AG09319 (cell line): ENCODE measurements around the gene MAPK1.
A peak's percentile ranks its signal among the peaks of the same experiment; 100 is the strongest.
"Not testable (repeated sequence)": the region's sequence is repeated elsewhere in the genome, so short reads cannot be mapped to it uniquely, and the experiment has no call there.

Source experiments
- DNase-seq: peaks from one replicate; pipeline ENCODE4 v3.0.0-alpha.2; 2010; ENCODE audit warnings: low read depth; ENCODE audit errors: extremely low read depth
- TF ChIP-seq, protein P1 (sequence below): IDR thresholded peaks from 2 replicates; pipeline ENCODE4 v1.5.1; 2011; ENCODE audit warnings: low read depth, mild to moderate bottlenecking, inconsistent platforms, low read length, moderate library complexity

MAPK1 gene

DNA sequence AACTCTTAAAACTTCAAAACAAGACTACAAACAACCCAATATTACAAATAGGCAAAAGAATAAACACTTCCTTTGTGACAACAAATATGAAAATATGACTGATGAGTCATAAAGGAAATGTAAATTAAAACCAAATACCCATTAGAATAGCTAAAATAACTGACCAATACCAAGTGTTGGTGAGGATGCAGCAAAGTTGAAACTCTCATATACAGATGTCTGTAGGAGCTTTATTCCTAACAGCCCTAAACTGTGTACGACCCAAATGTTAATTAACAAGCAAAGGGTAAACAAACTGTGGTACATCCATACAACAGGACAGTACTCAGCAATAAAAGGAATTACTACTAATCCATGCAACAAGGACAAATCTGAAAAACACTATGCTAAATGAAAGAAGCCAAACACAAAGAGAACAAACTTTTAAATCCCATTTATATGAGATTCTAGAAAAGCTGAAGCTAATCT, 43.0 kb downstream of the MAPK1 start:
- no peak for DNase-seq
- TF ChIP-seq, protein P1, sequence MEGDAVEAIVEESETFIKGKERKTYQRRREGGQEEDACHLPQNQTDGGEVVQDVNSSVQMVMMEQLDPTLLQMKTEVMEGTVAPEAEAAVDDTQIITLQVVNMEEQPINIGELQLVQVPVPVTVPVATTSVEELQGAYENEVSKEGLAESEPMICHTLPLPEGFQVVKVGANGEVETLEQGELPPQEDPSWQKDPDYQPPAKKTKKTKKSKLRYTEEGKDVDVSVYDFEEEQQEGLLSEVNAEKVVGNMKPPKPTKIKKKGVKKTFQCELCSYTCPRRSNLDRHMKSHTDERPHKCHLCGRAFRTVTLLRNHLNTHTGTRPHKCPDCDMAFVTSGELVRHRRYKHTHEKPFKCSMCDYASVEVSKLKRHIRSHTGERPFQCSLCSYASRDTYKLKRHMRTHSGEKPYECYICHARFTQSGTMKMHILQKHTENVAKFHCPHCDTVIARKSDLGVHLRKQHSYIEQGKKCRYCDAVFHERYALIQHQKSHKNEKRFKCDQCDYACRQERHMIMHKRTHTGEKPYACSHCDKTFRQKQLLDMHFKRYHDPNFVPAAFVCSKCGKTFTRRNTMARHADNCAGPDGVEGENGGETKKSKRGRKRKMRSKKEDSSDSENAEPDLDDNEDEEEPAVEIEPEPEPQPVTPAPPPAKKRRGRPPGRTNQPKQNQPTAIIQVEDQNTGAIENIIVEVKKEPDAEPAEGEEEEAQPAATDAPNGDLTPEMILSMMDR, result no peak

DNA sequence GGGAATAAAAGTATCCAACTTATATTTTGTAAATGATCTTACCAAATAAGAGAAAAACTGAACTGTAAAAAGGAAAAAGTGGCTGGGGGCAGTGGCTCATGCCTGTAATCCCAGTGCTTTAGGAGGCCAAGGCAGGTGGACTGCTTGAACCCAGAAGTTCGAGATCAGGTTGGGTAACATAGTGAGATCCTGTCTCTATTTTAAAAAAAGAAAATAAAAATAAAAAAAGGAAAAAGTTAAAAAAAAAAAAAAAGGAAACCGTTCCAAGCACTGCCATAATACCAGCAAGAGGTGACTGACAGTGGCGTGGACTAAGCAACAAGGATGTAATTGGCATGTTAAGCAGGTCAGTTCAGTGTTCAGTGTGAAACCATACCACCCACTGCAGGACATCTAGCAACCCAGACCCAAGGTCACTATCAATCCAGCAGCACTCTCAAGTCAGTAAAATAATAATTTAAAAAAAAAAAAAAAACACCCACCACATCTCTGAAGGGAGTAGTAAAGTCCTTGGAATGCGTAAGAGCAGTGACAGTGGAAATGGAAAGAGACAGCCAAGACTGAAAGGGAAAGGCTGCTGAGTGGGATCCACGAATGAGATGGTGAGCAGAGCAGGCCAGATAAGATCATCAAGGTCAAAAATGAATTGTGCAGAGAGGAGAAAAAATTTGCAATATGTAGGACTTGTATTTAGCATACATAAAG, 43.6 kb downstream of the MAPK1 start:
- TF ChIP-seq, protein P1, result no peak
- DNase-seq, result no peak

DNA sequence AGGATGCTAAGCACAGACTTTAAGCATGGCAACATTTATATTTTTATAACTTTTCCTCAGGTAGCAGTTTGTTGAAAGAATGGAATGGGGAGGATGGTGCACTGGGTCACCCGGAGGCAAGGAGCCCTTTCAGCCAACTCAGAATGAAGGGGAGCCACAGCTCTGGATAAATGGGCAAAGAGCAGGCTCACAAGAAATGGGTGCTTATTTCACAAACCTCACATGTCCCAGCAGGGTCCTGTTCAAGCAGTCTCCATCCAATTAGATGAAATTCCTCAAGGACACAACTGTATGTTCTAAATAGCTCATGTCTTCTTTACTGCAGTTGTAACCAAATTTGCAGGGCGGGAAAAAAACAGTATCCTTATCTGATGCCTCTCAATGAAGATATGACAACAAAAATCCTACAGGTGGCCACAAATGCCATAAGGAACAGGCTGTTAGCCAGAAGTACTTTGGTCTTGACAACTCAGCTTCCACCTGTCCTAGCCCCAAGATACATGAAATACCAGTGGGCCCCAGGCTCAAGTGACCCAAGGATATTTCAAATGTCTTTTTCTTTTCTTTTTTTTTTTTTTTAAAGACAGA, 48.2 kb downstream of the MAPK1 start:
- TF ChIP-seq, protein P1, result no peak
- DNase-seq, result no peak

DNA sequence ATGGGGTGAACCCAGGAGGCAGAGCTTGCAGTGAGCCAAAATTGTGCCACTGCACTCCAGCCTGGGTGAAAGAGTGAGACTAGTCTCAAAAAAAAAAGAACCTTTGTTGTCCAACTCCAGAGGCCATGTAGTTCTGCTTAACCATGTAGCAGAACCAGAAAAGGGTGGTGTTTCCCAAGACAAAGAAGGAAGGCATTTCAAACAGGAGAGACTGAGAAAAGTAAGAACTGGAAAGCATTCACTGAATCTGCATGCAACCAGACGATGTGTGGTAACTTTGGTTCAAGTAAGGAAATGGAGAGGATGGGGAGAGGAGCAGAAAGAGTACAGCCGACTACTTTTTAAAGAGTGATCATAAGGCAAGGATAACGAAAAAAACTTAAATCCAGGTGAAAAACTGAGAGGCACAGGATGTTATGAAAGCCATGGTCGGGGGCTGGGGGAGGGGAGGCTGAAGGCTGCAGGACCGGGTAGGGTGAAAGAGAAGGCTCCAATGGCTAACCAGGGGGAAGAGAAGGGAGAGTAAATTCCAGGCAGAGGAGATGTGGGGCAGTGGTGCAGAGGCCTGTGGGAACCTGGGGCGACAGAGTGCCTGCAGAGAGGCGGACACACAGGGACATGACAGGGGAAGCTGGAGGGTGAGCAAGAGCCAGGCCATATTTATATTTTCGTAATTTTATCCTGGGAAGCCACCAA, 48.8 kb downstream of the MAPK1 start:
- DNase-seq, result no peak
- TF ChIP-seq, protein P1, result no peak

DNA sequence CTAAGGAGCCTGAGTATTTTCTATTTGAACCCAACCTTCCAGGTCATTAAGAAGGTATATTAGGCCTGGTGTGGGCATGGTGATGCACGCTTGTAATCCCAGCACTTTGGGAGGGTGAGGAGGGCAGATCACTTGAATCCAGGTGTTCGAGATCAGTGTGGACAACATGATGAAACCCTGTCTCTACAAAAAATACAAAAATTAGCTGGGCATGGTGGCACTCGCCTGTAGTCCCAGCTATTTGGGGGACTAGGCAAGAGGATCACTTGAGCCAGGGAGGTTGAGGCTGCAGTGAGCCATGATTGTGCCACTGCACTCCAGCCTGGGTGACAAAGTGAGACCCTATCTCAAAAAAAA, 50.0 kb downstream of the MAPK1 start:
- DNase-seq, result not testable (repeated sequence)

DNA sequence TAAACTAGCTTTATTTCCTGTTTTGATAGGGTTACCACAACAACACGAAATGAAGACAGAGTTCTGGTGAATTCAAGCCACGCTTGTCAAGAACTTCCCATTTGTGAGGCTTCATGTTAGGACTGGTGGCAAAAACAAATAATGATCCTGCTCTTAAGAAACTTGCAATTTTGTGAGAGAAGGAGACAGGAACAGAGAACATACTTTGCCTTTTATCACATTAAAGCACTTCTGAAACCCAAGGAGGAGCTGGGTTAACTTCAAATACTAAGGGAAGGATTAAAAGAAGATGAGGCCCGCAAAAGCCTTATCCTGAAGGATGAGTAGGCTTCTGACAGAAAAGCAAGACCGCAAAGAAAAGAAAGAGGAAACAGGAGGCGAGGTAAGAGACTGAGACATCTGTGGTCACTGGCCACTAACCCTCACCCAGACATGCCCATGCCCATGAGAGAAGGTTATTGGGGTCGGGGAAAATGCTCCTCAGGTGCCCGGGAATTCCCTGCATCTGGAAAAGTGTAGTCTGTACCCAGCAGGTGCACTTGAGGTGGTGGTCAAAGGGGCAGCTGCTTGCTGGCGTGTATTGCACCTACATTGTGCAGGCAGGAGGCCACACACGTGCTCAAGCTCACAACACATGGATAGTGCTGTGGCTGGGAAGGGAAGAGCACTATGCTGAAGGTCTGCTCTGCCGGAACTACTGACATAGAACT, 50.5 kb downstream of the MAPK1 start:
- TF ChIP-seq, protein P1, result no peak
- peak; percentile 84 for DNase-seq

DNA sequence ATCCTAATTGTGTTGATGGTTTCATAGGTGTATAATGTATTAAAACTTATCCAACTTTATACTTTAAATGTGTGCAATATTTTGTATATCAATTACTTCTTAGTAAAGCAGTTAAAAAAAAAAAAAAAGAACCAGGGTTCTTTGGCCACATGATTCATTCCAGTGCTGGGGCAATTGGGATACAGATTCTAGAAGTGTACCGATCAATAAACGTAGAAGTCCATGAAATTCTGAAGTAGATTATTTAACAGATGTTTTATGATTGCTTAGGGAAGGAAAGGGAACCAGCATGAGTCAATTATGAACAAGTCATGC, 51.0 kb downstream of the MAPK1 start:
- no peak for DNase-seq
- TF ChIP-seq, protein P1, result no peak
